CD4-positive, alpha-beta T cell treated with Interleukin-17A for 1 hour (primary cell): Measurements from ENCODE around the gene SLC26A1.
A peak's percentile ranks its signal among the peaks of the same experiment; 100 is the strongest.
"Not testable (repeated sequence)": the region's sequence is repeated elsewhere in the genome, so short reads cannot be mapped to it uniquely, and the experiment has no call there.

Experiments used
- DNase-seq: peaks from one replicate; pipeline ENCODE4 v3.0.0-alpha.2; 2020

SLC26A1 gene

DNA sequence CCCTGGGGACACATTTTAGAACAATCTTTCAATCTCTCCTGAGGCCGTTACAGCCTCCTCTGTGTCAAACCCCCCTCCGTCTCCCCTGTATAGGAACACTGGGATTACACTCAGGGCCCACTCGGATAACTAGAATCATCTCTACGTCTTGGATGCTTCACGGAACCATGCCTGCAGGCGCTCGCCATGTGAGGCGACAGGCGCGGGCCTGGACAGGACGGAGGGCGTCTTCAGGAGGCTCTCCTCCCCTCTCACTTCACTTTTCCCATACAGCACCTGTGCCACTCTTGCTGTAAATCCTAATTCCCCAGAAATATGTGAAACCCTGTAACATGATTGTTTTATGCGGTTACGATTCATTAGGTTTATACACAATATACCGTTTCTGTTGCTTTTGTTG, 10.4 kb downstream of the SLC26A1 start:
- no peak for DNase-seq

GRCh38 chr4:982291-982690, 10.9 kb downstream of the SLC26A1 start:
- DNase-seq: no peak

DNA sequence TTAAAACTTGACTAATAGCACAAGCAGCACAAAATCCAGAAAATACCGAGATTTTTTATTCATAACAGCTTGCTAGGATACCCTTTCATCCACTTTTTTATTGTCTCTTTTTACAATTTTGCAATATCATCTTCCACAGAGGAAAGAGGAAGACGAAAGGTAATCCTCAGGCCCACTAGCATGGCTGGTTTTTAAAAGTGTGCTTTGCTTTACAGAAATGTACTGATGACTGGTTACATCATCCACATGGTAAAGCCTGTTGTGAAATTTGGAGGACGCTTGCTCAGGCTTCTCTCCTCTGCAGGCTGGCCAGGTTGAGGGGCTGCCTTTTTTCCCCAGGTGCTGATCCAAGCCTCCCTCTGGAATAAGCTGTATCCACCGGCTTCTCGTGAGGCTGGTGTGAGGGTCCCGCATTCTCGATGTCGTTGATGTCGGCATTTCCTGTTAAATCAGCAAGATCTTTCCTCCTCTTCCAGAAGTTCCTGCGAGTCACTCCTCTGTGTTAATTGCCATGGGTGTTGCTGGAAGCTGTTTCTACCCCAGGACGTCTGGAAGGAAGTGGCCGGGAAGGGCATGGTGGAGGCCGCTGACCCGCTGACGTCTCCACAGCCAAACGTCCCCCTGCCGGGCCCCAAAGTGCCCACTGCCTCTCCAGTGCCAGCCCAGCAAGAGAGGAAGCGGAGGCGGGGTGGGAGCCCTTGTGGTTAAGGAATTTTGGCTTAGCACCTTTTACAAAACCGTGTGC, 14.1 kb downstream of the SLC26A1 start:
- DNase-seq: no peak

- not testable (repeated sequence) for DNase-seq
These were observed 17.2 kb downstream of the SLC26A1 start for GRCh38 chr4:976016-976415.

DNA sequence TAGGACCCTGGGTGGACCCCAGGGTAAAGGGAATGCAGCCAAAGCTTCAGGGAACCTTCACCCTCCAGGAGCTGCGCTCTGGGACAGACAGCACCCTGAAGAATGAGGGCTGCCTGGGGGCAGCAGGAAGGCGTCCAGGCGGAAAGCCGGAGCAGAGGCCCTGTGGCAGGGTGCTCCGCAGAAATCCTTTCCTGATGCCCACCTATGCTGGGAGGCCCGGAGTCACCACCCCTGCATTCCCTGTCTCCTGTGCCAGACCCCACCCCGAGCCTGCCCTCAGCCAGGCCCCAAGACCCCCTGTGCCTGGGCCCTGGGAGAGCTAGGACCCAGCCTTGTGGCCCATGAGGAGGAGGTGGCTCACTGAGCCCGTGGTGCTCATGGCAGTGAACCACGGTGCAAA, 18.5 kb downstream of the SLC26A1 start:
- DNase-seq: no peak

DNA sequence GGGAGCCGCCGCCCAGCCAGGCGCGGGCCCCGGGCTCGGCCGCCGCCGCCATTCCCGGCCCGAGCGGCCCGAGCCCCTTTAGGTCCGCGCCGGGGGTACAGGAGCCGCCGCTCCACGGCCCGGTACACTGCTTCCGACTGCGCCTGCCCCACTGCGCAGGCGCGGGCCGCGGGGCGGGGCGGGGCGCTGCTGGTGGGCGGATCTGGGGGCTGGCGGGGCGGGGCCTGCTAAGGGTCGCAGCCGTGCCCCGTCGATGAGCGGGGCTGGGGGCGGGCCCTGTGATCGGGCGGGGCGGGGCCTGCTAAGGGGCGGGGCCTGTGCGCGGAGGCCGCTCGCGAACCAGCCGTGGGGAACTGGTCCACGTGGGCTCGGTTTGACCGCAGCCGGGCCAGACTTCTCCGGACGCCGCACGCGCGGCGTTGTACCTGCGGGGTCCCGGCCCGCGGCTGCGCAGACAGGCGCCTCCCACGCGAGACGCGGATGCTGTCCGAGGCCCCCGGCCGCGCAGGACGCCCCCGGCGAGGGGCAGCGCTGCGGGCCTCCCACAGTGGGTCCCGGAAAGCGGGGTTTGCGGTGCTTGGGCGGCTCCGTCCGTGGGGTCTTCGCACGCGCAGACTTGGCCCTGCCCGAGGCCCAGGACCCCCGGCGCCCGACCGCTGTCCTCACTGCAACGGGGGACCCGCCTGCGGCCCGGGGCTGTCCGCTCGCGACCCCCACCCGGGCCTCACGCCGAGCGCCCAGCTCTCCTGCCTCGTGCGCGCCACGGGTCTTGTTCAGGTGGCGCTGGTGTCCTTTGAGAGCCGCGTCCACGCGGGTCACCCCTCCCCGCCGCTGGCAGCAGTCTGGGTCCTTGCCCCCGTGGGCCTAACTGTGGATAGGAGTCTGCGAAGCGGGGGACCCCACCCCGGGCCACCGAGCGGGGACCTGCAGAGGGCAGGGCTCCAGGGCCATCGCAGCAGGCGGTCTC, 19.5 kb downstream of the SLC26A1 start, which contains the start of gene DGKQ:
DGKQ (minus strand) TSS at position 139 of the 967 bp plus-strand sequence; CDS start at position 52, 87 bp downstream.
- DNase-seq: peak; percentile 93

DNA sequence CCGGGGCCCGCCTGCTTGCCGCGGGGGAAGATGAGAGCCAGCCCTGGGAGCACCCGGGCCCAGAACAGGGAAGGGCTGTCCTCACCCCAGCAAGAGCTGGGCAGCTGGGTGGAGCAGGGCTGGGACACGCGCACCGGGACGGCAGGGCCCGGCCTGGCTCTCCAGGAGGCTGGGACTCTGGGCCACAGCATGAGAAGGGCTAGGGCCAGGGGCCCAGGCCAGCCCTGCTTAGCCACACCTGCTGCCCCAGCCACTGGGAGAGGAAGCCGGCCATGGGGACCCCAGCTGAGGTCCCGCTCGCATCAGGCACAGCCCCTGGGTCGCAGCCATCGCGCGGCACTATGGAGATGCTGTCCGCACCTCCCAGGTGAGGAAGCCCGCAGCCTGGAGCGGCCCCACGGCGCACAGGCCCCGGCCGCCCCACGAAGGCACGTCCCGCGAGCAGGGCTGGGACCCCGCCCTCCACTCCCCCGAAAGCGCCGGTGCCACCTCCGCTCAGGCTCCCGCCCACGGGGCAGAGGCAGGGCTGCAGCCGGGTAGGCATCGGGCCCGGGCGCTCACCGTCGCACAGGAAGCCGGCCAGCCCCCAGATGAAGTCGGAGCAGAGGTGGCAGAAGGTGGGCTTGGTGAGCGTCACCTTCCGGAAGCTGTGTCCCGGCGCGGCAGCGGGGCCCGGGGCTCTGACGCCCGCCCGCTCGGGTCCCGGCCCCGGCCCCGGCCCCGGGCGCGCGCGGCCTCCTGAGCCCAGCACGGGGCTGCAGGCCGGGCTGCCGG, 20.4 kb downstream of the SLC26A1 start:
- peak; percentile 67 for DNase-seq

DNA sequence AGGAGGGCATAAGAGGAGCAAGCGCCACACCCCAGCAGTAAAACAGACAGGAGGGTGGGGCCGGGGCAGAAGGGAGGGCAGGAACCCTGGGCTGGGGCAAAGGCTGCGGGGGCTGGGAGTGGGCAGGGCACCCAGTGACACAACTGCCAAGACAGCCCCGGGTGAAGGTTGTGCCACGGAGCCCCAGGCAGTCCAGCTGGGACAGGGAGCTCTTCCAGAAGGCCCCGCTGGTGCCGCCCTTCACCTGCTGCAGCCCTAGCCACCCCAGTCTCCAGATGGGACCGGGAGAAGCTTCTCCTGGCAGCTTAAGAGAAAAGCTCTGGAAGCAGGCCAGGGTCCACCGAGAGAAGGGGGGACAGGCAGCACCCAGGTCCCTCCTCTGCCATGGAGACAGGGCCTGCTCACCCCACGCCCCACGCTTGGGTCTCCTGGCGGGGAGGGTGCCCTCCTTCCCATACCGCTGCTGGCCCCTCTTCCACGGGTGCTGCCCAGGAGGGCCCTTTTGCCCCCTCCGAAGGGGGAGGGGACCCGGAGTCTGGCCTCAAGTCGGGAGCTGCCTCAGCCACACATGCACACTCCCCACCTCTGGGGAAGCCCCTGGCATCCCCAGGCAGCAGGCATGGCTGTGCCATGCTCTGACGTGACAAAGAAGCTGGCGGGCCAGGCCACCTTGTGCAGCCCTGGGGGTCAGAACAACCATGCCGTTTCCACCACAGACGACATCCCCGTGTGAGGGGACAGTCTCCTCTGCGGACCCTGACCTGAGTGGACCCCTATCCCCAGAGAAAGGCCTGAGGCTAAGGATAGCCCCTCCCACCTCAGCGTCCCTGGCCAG, 21.3 kb downstream of the SLC26A1 start:
- no peak for DNase-seq

DNA sequence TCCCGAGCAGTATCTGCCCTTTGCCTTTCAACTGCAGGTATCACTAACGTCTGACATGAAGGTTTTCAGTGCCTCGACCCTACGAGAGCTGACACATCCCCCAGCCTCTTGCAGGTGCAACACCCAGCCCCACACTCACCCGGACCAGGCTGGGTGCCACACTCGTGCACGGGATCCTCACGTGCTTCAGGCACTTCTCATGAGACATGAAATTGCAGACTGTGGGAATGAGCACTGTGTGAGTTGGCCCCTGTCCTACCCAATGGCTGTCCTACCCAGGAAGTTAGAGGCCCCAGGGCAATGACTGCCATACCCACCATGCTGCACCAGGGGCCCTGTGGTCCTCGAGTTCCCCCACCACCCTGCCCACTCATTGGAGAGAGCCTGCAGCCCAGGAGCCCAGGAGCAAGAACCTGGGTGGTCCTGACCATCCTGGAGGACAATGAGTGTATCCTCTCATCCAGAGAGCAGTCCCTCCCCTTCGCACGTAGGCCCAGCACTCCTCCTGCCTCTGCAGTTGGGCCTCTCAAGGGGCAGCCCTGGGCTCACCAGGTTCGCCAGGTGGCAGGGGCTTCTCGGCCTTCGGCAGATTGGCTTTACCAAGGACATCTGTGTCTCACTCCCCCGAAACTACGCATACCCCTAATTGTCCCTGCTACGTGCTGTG, 22.2 kb downstream of the SLC26A1 start:
- peak; percentile 5 for DNase-seq

DNA sequence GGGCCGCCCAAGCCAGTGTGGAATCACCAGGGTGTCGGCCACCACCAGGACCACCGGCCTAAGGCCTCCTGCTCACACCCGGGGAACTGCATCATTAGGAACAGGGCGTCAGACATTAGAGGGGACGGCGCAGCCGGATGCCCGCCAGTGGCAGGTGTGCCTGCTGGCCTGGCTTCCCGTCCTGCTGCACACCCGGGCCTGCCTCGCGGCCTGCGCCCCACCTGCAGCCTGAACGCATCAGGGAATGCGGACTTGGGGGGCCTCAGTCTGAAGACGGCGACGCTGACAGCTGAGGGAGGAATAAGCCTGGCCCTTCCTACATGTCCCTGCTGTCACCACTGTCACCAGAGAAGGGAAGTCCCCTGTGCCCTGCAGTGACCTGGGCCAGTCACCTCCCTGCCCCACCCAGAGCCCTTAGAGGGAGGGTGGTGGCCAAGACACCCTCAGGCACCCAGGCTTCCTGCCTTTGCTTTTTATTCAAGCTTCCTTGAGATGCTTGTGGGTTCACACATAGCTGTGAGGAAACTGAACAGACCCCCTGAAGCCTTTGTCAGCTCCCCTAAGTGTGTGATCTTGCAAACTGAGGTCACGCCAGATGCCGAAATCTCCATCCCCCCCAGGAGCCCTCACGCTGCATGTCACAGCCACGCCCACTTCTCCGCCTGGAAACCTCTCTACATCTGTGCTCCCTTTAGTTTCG, 23.0 kb downstream of the SLC26A1 start:
- DNase-seq: peak; percentile 80

- DNase-seq: no peak
These were observed 24.4 kb downstream of the SLC26A1 start for GRCh38 chr4:968621-969394.

- no peak for DNase-seq
These were observed 25.0 kb downstream of the SLC26A1 start for GRCh38 chr4:968221-968620.

- DNase-seq: no peak
These were observed 25.8 kb downstream of the SLC26A1 start for GRCh38 chr4:967113-968104.

DNA sequence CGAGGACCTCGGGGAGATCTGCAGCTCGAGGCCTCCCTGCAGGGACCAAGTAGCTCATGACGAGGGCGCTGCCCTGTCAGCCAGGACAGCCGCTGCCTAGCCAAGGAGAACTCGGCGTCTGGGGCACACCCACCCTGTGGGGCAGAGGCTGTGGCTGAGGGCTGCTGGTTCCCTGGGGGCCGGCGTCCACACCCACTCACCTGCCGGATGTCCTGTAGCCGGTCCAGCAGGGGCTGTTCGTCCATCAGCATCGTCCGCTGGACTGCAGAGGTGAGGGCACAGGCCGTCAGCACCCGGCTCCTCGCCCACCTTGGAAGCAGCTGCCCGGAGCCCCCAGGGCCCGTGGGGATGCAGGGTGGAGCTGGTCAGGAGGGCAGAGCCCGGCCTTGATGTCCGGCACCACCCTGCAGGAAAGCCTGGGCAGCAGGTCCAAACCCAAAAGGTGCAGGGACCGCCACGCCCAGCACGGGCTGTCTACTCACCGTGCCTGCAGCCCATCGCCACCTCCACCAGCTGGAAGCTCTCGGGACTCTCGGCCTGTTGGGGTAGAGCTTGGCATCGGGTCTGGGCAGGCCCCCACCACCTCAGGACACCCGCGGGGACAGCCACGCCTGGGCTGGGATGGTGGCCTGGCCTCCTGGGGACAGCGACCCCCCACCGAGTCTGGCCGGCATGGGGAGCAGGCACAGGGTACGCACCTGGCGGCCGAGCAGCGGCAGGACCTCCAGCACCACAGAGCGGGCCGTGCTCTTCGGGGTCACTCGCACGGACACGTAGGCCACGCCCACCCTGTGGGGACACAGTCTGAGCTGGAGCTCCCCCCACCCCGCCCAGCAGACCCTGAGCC, 26.7 kb downstream of the SLC26A1 start:
- DNase-seq: no peak

DNA sequence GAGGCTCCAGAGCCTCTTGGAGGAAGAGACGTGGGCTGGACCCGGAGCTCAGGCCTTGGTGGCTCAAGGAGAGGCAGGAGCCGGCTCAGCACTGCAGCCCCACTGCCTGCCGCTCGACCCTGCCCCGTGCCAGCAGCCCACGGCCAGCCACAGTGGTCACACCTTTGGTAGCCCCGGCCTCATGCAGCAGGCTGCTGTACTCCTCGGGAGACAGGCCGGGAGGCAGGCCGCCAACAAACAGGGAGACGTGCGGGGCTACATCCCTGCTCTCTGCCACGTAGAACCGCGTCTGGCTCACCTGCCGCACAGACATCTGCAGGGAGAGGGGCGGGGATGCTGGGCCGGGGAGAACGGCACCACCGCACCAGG, 27.5 kb downstream of the SLC26A1 start:
- no peak for DNase-seq

DNA sequence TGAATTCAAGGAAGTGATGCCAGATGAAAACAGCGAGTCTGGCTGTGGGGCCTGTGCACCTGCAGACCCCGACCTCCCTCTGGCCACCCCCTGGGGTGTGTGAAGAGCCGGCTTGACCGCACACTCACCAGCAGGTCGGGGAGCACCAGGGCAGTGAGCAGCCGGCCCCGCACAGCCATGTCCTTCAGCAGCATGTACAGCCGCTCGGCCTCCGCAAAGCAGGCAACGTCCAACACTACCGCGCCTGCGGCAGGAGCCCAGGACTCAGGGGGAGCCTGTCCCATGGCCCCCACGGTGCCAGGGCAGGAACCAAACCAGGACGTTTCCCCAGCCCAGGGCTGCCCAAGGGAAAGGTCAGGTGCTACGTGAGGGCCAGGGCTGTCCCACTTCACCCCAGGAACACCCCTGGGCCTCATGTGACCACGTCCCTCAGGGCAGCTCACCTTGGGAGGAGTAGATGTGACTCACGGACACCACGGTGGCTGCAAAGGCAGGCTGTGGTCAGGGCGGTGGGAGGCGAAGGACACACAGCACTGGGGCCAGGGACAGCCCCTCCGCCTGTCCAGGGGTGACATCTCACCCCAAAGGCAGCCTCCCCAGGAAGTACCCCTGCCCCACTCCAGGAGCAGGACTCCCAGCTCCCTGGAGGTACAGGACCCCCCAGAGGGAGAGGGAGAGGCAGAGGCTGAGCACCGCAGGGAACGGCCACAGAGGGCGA, 28.0 kb downstream of the SLC26A1 start:
- DNase-seq: no peak
